Inflammatory macrophage (primary cell): ENCODE measurements around the gene COLEC12.

Experiments
- DNase-seq, 2 donors: peaks; one replicate each; pipeline ENCODE4 v3.0.0-alpha.2; 2020 to 2022

COLEC12 gene

DNA sequence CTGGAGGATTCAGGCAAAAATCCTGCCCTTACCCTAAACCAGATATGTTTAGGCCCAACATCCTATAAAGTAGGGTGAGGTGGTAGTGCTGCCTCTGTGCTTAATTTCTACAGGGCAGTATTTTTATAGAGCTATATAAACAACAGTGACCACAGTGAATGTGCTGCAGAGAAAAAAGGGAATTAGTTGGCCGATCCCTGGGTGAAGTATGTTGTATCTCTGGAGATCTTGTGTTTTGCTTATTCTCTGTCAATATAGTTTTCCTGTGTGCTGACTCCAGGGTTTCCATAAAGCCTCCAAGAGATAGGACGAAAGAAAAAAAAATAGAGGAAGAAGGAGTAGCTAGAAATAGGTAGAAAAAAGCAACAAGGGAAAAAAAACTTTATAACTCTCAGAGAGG is 143.7 kb downstream of the COLEC12 start:
- DNase-seq, result no peak

DNA sequence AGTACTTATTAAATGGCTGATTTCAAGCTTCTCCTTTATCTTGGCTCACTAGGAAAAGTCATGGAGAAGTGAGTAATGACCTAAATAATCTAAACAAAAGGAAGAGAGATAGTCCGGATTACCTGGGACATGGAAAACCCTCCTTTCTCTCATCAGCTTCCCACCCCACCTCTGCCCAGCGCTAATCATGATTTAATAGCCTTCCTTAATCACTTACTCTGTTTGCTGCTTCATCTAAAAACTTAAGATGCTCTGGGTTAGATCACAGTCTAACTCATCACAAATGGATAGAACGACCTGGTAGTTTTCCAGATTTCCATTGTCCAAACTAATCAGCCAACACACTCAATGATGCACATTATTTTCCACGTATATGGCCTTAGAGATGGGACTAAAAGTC is 144.8 kb downstream of the COLEC12 start:
- no peak for DNase-seq

DNA sequence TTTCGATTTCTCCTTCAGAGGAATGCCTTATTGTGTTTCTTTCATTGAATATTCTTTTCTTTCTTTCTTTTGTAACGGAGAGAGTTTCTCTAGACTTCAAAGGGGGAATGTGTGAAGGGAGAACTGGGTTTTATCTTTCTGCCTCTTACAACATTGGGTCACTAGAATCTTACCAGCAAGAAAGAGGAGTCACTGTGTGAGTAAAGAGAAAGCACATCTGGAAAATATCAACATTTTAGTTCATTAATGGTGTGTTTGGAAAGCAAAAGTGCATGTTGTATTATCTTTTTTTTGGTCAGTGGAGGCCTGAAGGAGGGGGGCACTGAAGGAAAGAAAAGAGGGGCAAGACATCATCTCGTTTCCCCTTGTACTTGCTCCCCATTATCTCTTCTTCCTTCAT is 146.0 kb downstream of the COLEC12 start:
- DNase-seq, result no peak

DNA sequence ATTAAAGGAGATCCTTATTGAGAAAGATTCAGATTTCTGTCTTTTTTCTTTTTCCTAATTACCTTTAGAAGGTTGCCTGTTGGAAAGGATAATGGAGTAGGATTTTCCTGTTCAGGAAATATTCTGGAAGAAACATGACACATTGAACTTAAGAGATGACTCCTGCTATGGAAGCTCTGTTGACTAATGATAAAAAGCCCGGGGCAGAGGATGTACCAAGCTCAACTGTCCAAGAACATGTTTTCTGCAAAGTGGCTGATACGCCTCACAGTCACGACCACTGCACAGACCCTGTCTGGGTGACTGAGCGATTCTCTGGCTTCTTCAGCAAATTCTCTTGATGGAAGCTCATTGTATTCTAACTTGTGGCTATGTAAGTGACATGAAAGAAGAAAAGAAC is 146.5 kb downstream of the COLEC12 start:
- DNase-seq, result no peak

DNA sequence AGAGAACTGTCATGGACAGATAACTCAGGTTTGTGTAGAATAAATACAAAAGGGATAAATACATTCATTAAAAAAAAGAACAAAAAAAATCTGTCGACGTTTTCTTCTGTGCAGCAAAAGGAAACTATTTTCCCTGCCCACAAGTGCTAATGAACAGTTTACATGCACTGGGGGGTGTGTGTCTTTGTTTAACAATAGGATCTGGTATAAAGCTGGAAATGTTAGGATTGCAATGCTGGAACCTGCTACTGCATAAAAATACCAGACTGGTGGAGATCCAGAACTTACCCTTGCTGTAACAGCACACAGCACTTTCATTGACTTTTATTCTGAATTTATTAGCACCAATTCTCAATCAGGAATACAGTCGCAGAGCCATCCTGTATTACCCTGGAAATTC is 148.1 kb downstream of the COLEC12 start:
- DNase-seq, result no peak

DNA sequence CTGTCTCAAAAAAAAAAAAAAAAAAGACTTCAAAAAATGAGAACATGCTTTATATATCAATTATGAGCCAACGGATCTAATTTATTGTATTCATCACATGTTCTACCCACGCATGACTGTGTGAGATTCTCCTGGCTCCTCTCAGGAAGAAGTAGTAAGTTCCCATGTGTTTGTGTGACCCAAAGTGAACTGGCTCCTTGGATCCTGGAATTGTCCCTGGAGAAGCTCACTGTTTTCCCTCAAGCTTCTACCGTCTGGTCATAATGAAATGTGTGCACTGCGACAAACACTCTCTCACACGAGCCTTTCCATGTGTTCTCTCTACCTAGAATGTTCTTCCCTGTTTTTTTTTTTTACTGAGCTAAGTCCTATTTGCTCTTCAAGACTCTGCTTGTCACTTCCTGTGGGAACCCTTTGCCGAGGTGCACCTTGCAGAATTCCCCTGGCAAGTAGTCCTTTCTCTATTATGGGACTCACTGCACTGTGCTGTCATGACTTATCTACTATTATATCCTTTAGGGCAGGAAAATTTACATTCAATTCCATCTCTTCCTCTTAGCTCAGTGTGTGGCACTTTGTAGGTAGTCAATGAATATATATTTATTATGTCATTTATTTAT is 149.4 kb downstream of the COLEC12 start:
- DNase-seq, result no peak

DNA sequence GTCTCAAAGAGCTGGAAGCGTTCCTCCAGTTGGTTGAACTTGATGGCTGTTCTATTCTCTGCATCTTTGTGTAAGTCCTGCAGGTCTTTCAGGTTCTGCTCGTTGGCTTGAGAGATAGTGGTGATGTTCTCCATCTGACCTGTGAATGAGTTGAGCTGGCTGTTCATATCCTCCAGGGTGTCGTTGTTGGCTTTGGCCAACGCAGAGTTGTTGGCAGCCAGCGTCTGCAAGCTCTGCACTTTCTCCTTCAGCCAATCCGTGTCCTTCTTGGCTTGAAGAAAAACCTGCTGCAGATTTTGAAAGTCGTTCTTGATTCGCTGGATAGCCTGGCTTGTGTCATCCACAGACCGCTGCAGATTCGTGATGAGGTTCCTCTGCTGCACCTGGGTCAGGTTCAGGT is 153.9 kb downstream of the COLEC12 start:
- no peak for DNase-seq

DNA sequence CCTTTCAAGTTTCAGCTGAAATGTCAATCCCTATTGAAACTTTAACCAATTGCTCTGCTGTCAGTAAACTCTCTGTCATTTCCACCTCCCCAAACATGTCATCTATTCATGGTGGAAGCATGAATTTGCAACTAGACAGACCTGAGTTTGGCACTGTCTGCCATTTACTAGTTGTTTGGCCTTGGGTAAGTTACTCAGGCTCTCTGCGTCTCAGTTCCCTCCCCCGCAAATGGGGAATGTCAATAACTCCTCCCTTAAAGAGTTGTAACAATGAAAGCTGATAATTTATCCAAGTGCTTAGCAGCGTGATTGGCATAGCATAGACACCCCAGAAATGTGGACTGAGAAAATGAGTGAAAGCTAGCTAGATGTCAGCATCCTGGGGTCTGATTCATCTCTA is 159.4 kb downstream of the COLEC12 start:
- no peak for DNase-seq

DNA sequence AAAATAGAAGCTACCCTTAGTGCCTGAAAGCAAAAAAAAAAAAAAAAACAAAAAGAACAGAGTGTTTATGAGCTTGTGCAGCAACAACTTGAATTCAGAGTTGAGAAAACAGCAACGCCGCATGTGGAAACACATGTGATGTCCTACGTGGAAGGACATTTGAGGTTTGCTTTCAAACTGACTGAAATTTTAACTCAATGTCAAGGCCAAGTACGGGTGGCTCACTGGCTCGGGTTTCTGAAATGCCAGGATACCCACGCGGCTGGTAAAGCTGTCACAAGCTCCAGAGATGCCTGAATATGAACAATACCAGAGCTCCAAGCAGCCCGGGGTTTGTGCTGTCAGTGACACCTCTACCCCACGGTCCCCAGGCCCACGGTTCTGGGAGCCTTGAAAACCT is 160.5 kb downstream of the COLEC12 start:
- DNase-seq, result no peak

DNA sequence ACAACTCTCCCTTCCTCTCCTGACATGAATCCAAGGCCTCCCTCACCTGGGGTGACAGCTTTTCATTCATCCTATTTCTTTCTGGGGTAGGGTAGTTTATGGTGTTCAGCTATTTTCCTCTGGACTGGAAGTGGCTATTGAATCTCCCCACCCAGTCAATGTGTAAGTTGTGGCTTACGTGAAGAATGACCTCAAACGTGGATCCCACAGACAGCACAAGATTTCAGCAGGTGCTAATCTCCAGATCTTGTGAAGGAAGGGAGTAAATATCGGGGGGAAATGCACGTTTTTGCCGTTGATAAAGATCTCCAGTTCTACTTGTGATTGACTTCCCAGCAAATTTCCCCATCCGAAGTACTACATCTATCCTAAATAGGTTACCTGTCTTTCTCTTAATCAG is 161.3 kb downstream of the COLEC12 start:
- no peak for DNase-seq

DNA sequence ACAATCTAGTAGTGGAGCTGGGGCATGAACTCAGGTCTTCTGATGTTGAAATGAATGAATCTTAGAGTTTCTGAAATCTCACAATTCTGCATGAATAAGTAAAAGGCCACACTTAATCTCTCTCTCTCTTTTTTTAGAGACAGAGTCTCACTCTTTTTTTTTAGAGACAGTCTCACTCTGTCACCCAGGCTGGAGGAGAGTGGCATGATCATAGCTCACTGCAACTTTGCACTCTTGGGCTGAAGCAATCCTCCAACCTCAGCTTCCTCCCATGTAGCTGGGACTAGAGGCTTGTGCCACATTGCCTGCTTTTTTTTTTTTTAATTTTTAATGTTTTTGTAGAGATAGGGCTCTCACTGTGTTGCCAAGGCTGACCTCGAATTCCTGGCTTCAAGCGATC is 163.8 kb downstream of the COLEC12 start:
- DNase-seq, result peak; percentile 92 to 95

DNA sequence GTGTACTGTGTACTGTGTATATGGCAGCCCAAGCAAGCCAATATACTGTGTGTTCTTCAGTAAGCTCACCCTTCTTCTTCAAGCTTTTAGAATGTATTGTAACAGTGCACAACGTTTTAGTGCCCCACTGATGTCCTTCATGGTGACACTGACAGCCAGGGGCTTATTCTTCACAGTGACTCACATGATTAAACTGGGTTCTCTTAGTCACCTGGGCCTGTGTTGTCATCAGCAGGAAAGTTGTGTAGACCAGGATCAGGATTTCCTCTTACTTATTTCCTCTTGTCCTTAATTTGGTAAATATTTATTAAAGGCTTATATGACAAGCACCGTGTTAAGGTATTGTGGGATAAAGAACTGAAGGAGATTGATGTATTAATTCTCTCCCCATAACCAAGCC is 164.8 kb downstream of the COLEC12 start:
- peak; percentile 40 to 67 for DNase-seq

DNA sequence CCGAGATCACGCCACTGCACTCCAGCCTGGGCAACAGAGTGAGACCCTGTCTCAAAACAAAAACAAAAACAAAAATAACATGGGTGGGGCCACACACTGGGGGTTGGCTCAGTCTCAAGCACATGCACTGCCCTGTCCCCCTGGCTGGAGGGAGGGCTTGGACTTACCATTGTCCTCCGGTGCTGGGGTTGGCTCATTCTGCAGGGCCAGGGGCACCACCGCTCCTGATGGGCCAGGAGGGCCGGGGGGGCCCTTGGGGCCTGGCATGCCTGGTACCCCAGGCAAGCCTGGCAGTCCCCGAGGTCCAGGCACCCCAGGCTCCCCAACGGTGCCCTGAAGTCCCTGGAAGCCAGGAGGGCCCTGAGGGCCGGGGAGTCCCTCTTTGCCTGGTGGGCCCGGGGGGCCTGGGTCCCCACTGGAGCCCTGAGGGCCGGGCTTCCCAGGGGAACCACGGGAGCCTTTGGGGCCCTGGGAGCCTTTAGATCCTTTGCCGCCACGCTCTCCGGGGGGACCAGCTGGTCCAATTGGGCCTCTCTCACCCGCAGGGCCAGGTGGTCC is 165.8 kb downstream of the COLEC12 start:
- no peak for DNase-seq

DNA sequence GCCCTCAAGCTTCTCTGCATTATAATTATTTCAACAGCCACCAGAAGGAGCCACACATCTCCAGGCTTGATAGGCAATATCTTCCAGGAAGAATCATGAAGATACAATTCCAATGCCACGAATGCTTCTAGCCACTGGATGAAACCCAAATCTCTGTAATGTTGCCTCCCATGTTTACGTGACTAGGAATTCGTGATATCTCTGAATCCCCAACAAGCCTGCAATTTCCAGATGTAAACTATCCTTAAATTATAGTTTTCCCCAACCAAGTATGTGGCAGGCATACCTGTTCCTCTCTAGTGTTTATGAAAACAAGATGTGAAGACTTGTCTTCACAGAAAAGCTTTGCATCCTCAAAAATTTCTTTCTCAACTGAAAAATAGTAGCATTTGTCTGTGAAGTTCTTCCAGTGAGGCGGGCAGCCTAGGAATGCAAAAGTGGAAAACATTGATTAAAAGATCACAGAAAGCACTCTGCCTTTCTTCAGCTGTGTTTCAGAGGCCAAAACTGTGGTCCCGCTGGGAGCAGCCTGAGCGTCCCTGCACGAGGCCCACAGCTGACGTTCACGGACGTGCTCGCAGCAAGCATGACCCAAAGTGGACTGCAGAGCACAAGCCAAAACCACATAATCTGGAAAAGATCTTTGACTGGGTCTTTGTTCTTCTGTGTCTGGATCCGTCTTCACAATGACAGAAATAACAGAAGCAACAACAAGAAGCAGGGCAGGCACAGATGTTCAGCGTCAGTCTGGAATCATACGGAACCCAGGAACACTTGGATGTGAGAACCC is 167.6 kb downstream of the COLEC12 start:
- DNase-seq, result no peak

DNA sequence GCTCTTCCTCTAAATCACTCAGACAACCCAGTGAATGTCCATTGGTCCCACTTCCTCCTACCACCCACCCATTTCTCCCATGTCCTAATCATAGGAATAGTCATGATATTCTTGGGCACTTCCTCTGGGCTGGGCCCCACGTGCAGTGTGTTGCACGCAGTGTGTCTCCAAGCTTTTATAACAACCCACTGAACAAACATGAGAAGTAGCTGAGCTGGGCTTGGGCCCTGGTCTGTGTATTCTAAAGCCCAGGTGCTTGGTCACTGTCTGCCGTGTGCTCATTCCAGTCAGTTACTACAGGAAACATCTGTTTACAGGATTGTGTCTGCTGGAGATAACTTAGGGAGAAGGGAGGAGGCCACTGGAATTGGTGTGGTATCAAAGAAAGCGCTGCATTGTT is 168.5 kb downstream of the COLEC12 start:
- DNase-seq, result peak; percentile 93 to 96

DNA sequence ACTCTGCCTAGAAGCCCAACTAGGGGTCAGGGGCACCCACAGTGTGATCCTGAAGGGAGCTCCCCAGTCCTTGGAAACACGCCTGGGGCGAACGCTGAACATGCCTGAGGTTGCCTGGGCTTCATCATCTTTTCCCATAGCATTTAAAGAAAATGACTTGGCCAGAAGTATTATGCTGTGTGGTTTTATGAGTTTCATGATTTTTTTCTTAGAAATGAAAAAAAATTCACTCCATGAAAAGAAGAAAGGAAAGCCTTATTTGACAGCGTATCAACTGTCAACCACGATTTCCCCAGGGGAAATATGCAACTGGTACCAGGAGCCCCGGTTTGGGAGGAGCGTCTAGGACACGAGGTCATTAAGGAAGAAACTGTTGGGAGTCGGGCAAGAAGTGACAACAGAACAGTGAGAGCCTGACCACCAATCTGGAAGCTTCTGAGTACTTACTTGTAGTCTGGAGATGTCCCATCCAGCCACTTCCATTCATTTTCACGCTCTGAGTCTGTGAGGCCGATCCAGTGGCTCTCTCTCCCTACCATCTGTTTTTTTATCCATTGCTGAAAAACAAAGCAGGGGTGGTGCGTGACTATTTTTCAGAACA is 169.2 kb downstream of the COLEC12 start:
- DNase-seq, result peak; percentile 62 to 77

DNA sequence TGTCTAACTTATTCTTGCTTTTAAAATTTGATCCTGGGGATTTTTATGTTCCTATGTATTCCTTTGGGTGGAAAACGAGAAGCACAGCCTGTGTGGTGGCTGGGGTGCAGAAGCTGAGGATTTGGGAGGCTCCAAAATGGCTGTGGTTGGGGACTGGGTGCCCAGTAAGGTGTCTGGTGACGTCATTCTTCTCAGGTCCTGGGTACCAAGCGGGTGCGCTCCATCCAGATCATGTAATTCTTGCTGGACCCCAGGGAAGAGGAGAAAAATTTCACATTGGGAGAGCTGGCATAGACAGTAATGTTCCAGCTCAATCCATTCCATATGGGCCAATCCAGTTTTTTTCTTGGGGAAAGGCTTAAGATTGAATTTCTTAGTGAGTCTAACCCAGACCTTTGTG is 171.6 kb downstream of the COLEC12 start:
- DNase-seq, result no peak

DNA sequence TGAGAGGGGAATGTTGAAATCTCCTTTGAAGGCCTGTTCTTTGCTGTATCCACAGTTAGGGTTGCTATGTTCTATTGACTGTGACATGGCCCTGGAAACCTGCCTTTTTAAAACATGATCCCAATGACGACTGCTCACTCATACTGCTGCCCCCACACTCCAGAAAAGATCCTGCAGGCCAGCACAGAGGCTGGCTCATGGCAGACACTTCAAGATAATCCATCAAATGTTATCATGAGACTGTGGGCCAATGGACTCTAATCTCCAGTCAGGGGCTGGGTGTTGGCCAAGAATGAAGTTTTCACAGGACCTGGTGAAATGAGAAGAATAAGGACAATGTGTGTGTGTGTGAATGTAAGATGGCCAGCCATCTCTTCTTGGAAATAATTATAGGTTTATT is 173.7 kb downstream of the COLEC12 start:
- no peak for DNase-seq

DNA sequence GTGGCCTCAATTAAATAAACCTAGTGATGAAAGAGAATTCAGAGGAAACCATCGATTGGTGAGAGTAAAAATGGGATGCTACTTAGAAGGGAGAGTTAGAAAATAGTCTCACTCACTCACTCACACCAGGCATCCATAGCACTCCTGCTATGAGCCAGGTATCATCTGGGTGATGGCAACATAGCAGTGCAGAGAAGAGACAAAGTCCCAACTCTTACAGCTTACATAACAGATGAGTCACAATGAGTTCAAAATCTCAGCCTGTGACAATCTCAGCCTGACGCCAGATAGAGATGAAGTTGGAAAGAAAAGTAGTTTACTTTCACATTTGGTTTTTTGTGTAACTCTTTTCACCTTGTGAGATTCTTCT is 177.3 kb downstream of the COLEC12 start:
- peak; percentile 61 to 63 for DNase-seq

DNA sequence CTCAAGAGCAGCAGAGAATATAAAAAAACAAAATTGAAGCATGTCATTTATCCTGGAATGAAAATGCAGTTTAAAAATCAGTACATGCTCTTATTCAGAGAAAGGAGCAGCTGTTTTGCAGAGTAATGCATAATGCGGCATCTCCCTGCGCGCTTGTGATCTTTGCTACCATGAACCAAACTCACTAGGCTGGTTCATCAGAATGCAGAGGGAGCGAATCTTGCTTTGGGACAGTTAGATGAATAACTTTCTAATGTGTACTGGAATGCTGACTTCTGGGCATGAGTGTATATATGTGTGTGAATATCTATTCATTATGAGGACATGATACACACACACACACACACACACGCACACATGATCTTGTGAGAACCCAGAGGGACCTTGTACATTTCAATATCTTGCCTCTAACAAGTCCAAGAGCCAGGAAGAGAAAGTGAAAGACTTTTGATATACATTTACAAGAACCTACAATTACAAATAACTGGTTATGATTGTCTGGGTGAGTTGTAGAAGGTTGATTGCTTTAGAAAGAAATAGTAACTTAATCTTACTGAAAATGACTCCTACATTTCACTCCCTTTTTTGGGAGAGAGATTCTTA is 178.5 kb downstream of the COLEC12 start:
- DNase-seq, result no peak

DNA sequence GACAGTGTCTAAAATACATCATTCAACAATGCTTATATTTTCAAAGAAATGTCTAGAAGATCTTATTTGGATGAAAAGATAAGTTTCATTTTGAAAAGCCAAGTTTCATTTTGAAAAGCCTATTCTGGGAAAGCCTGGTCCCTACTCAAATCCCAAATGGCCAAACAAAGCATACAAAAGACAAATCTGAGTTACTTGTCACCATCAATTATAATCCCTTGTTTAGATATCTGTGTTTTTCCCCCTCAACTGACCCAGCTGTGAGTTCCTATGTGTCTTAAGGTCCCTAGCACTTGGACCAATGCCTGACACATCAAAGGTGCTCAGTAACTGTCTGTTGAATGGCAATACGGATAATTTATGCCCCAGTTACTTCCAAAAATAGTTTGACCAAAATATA is 180.3 kb downstream of the COLEC12 start:
- DNase-seq, result no peak

DNA sequence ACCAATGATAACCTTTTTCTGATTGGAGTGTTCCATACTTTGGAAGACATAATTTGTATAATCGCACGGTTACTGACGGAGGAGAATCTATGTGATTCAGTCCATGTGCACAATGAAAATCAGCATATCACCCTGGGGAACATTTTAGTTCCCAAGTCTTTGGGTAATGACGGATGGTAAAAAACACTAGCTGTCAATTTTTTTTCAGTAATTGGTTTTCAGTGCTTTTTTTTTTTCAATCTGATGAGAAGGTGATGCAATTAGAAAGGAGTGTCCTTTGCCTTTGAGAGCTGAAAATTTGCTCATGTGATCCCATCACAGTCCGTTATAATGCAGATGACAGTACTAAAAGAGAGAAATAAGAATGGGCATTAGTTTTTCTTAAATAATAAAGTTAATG is 180.8 kb downstream of the COLEC12 start:
- no peak for DNase-seq

DNA sequence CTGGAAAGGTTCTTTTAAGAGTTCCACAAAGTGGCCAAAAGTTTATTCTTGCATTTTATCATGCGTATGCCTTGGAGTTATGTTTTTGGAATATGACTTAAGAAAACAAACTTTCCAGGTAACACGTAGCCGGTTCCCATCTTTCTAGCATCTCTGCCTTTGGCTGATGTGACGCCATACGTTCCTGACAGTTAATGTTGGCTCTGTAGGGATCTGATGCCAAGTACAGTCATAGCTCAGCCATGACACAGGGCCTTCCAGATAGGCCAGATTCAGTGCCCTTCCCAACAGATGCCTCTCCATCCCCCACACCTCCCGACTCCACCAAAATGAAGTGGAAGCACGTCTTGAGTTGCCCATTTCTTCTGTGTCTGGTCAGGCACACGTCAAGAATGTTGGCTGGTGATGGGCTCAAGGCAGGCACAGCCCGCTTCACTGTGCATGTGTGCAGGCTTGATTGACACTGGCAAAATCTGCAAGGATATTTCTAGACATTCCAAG is 181.7 kb downstream of the COLEC12 start:
- DNase-seq, result no peak
